ENCODE results near the gene TAF7L.
"Not testable (repeated sequence)": the region's sequence is repeated elsewhere in the genome, so short reads cannot be mapped to it uniquely, and the experiment has no call there.

TAF7L gene

DNA sequence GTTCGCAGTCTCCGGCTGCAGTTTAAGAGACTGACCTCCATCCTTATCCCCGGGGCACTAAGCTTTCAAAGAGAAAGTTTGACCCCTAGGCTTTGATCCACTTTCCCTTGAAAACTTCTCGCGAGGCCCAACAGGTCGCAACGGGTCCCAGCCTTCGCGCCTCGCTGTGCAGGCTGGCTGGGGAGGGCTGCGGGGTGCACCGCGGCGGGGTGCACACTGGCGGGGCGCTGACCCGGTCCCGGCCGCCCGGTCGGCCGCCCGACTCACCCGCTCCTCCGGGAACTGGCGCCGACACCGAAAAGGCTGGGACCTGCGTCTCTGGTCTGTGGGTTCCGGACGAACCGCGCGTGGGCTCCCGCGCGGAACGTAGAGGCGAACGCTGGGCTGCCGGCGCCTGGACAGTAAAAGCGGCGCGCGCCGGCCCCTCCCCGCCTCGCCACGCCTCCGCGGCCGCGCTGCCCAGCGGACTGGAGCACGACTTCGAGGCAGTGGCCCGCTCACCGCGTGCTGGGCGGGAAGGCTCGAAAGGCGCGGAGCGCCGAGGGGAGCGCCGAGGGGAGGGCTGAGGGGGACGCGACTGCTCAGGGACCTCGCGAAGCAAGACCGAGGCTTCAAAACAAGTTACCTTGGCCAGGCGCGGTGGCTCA lies at the start of gene TAF7L:
TAF7L (minus strand) TSS at position 378 of the 647 bp plus-strand sequence. CDS start 3,791 bp downstream, outside the sequence.
- DNase-seq, result no peak

DNA sequence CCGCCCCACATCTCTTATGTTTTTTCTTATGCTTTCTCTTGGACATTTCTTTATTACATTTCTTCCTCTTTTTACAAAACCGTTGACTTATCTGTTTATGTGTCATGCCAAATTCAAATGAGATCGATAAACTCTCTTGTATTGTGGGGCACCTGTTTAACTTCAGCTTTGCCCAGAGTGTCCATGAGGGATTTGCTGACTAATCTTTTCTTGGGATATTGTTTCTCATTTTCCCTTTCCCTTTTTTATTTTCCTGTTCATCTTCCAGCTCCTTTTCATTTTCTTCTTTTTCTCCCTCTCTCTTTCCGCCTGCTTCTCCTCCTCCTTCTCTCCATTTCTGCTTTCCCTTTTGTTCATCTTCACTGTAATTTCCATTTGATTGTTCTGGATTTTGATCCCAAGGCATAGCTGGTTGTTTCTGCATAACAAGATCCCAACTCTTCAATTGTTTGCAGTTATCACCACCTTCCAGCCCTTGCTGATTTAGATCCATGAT lies 46.7 kb upstream of the TAF7L start:
- no peak for DNase-seq

- DNase-seq, result not testable (repeated sequence)
Measured at GRCh38 chrX:101334310-101334709, 43.2 kb upstream of the TAF7L start.

- DNase-seq, result not testable (repeated sequence)
Measured at GRCh38 chrX:101326600-101326999, 35.5 kb upstream of the TAF7L start.

DNA sequence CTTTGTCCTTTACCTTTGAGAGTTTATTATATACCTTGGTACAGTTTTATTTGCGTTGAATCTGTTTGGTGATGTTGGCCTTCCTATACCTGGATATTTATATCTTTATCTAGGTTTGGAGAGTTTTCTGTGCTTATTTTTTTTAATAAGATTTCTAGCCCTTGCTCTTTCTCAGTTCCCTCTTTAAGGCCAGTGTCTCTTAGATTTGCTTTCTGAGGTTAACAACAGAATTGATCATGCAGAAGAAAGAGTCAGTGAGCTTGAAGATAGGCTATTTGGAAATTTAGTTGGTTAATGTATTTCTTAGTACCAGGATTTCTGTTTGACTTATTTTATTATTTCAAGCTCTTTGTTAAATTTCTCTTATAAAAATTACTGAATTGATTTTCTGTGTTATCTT lies 12.7 kb upstream of the TAF7L start:
- DNase-seq, result no peak

- DNase-seq, result not testable (repeated sequence)
Measured at GRCh38 chrX:101295603-101296002, 4.5 kb upstream of the TAF7L start.

- no peak for DNase-seq
Measured at GRCh38 chrX:101287402-101287801, 3.7 kb downstream of the TAF7L start.

DNA sequence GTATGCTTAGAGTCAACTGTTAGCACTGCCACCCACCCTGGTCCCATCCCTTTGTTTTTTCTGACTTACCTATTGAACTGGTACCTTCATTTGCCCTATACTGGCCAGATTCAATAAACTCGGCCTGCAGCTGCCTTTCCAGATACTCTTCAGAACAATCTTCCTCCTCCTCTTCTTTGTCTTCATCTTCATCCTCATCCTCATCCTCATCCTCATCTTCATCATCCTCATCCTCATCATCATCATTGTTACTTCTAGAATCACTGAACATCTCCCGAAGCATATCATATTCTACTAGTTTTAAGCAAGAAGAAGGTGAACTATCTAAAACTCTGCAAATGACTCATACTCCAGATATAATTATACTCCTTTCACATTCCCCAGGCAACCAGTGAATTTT lies 14.9 kb downstream of the TAF7L start:
- no peak for DNase-seq

GRCh38 chrX:101274198-101274597 lies 16.9 kb downstream of the TAF7L start:
- DNase-seq, result no peak

- DNase-seq, result no peak
Measured at GRCh38 chrX:101265869-101266428, 25.2 kb downstream of the TAF7L start.

DNA sequence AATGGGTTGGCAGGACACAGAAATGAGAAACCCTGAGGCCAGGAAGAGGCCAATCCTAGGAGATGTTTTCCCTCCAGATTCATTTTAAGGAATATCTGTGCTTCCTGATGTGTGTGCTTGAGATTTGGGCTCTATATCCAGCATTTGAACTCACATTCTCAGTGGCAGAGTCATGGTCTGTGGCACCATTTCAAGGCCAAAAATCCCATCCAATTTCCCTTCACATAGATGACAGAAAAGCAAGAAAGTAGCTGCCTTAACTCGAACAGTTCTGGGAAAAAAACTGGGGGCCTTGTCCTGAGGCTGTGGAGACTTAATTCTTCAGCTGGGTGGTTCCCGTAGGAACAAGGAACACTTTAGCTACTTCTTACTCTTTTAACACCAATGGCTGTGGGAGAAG lies 27.4 kb downstream of the TAF7L start:
- DNase-seq, result no peak

GRCh38 chrX:101262590-101262989 lies 28.5 kb downstream of the TAF7L start:
- no peak for DNase-seq

GRCh38 chrX:101260435-101260834 lies 30.7 kb downstream of the TAF7L start:
- DNase-seq, result no peak

DNA sequence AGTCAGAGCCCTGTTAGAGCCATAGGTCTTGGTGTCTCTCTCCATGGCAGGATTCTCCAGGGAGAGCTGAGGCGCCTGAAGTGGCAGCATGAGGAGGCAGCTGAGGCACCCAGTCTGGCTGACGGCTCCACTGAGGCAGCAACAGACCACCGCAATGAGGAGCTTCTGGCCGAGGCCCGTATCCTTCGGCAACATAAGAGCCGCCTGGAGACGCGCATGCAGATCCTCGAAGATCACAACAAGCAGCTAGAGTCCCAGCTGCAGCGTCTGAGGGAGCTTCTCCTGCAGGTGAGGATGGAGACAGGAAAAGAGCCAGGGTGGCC lies 32.9 kb downstream of the TAF7L start:
- no peak for DNase-seq

GRCh38 chrX:101257448-101258258 lies 33.5 kb downstream of the TAF7L start:
- no peak for DNase-seq

DNA sequence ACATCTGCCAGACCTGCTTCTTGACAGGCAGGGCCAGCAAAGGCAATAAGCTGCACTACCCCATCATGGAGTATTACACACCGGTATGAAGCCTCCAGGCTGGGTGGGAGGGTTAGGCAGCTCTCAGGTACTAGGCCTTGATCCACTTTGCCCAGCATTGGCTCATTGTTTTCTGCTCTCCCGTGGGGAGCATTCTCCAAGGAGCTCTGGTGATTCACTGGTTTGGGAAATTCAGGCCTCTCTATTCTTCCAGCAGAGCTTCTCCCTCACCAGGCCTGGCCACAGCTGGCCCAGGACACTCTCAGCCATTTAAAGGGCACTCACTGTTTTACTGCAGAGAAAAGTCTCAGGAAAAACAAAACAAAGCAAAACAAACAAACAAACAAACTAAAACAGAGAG lies 38.5 kb downstream of the TAF7L start:
- no peak for DNase-seq

GRCh38 chrX:101241531-101241930 lies 49.6 kb downstream of the TAF7L start:
- no peak for DNase-seq

GRCh38 chrX:101237041-101237440 lies 54.1 kb downstream of the TAF7L start:
- no peak for DNase-seq

DNA sequence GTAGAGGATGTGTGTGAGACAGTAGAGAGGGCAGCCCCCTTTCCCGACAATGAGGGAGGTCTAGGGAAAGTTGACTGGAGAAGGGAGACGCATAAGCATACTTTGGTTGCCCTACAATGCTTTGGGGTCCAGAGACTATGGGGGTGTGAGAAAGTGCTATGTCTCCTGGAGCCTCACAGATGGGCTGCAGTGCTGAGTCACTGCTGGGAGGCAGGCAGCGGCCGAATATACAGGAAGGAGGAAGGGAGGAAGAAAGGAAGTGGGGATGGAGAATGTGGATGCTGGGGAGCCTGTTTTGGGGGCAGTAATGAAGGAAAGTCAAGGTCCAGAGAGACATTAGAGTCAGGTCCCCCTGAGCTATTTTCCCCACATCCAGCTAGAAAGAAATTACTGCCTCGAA lies 58.8 kb downstream of the TAF7L start:
- DNase-seq, result no peak

- no peak for DNase-seq
Measured at GRCh38 chrX:101231080-101231479, 60.1 kb downstream of the TAF7L start.

GRCh38 chrX:101230636-101231035 lies 60.5 kb downstream of the TAF7L start:
- no peak for DNase-seq

- no peak for DNase-seq
Measured at GRCh38 chrX:101229170-101229569, 62.0 kb downstream of the TAF7L start.

DNA sequence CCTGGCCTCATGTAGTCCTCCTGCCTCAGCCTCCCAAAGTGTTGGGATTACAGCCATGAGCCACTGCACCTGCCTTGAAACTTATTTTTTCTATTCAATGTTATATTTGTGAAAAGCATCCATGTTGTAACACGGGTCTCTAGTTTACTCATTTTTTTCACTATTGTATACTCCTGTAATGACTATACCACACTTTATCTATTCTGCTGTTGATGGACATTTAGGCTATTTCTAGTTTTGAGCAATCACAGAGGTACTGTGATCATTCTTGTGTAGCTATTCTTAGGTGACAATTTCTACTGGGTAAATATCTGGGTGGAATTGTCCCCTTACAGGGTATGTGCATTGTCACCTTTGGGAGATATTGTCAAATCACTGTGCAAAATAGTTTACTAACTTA lies 67.9 kb downstream of the TAF7L start:
- DNase-seq, result no peak

GRCh38 chrX:101220662-101221260 lies 70.4 kb downstream of the TAF7L start:
- no peak for DNase-seq
